Inflammatory macrophage treated with lipopolysaccharide for 1 hour (primary cell): Measurements from ENCODE around the gene GPX4.

ENCODE experiments used
- DNase-seq, 2 donors: peaks; one replicate each; pipeline ENCODE4 v3.0.0-alpha.2; 2020 to 2022

Gene GPX4, protein sequence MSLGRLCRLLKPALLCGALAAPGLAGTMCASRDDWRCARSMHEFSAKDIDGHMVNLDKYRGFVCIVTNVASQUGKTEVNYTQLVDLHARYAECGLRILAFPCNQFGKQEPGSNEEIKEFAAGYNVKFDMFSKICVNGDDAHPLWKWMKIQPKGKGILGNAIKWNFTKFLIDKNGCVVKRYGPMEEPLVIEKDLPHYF

GRCh38 chr19:1103708-1104310 is at the start of gene GPX4:
GPX4 (plus strand) TSS chr19:1103994; CDS start chr19:1104044, 50 bp downstream.
- DNase-seq: peak; percentile 99

- DNase-seq: no peak
Observed at GRCh38 chr19:1054102-1055027, 49.4 kb upstream of the GPX4 start.

DNA sequence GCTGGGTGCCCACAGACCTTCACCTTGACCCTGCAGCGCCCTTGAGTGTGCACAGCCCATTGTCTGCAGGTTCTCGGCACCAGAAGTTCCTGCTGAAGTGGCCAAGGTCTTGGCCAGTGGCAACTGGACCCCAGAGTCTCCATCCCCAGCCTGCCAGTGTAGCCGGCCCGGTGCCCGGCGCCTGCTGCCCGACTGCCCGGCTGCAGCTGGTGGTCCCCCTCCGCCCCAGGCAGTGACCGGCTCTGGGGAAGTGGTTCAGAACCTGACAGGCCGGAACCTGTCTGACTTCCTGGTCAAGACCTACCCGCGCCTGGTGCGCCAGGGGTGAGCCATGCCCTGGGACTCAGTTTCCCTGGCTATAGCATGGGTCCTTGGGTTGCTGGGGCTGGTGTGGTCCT is 48.8 kb upstream of the GPX4 start:
- no peak for DNase-seq

DNA sequence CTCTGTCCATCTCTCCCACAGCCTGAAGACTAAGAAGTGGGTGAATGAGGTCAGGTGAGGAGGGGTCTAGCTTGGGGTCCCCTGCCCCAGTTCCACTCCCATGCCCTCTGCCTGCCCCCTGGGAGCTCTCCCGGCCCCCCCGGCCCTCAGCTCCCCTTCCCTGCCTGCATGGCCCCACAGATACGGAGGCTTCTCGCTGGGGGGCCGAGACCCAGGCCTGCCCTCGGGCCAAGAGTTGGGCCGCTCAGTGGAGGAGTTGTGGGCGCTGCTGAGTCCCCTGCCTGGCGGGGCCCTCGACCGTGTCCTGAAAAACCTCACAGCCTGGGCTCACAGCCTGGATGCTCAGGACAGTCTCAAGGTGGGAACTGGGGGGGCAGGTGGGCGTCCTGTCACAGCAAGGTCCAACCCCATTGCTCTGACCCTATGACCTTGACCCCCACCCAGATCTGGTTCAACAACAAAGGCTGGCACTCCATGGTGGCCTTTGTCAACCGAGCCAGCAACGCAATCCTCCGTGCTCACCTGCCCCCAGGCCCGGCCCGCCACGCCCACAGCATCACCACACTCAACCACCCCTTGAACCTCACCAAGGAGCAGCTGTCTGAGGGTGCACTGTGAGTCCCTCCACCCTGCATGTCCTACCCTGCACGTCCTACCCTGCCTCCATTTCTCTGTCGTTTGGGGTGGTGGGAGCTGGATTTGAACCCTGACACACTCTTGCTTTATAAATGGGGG is 47.7 kb upstream of the GPX4 start:
- DNase-seq: no peak

DNA sequence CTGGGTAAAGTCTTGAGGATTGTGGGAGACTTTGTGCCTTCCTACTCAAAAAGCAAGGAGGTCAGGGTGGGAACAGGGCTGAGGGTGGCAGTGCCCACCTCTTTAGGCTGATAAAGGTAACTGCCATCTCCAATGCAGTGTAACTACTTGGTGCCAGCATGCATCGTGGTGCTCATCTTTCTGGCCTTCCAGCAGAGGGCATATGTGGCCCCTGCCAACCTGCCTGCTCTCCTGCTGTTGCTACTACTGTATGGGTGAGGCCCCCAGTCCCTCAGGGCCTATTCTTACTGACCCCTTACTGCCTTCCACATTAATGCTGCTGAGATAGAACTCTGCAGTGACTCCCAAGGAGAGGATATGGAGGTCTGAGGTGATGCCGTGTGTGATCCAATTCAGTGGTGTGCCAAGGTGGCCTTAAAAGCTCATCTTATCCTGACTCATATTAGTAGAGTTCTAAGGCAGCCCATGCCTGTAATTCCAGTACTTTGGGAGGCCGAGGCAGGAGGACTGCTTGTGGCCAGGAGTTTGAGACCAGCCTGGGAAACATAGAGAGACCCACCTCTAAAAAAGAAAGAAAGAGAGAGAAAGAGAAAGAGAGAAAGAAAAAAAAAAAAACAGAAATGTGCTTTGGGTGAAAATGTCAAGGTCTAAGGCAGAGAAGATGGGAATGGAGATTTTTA is 46.5 kb upstream of the GPX4 start:
- DNase-seq: peak in 1 of 2 donors; percentile 28

GRCh38 chr19:1058112-1058511 is 45.7 kb upstream of the GPX4 start:
- no peak for DNase-seq

DNA sequence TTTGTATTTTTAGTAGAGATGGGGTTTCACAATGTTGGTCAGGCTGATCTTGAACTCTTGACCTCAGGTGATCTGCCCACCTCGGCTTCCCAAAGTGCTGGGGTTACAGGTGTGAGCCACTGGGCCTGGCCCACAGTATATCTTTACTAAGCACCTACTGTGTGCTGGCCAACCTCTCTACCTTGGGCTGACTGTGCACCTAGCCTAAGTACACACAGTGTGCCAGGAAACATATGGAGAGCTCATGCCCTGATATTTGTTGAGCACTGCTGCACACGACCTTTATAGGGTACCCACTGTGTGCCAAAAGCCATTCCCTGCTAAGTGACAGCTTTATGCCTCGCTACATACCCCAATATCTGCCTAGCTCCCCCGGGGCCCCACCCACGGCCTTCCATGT is 43.1 kb upstream of the GPX4 start:
- no peak for DNase-seq

DNA sequence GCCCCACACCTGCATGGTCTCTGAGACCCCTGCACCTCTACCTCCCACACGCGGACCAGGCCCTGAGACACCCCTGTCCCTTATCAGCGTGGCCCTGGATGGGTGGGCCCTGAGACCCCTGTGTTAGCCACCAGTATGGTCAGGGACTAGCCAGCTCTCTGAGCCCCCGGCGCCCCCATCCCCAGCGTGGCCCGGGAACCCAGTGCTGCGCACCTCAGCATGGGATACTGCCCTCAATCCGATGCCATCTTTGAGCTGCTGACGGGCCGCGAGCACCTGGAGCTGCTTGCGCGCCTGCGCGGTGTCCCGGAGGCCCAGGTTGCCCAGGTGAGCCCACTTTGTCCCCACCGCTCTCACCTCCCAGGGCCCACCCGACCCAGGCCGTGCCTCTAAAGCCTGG is 41.8 kb upstream of the GPX4 start:
- DNase-seq: no peak

- no peak for DNase-seq
Observed at GRCh38 chr19:1062387-1063029, 41.3 kb upstream of the GPX4 start.

GRCh38 chr19:1063030-1063908 is 40.5 kb upstream of the GPX4 start:
- peak; percentile 64 to 66 for DNase-seq

DNA sequence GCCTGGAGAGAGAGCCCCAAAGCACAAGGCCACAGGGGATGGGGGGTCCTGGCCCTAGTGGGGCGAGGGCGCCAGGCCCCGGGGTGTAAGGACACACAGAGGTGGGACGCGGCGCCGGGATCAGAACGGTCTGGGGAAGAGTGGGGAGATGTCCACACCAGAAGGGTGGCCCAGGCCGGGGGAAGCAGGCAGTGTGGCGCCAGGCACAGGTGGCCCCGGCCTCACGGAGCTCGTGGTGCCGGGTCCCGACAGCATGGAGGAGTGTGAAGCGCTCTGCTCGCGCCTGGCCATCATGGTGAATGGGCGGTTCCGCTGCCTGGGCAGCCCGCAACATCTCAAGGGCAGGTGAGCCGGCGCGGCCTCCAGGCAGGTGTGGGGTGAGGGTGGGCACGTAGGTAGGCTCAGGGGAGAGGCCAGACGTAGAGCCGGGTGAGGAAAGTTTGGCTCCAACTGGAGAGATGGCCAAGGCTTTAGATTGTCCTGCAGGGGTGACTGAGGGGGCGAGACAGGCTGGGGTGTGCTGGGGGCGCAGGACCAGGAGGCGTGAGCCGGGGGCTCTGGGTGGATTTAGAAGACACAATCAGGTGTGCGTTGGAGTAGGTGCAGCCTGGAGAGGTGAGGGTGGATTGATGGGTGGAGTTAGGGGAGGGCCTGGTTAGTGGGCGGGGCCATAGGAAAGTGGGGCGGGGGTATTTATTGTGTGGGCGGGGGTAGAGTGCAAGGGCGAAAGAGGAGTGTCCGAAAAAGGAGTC is 39.7 kb upstream of the GPX4 start:
- DNase-seq: no peak

GRCh38 chr19:1064661-1065605 is 38.9 kb upstream of the GPX4 start:
- DNase-seq: peak; percentile 49 to 82

- no peak for DNase-seq
Observed at GRCh38 chr19:1065606-1066109, 38.1 kb upstream of the GPX4 start.

DNA sequence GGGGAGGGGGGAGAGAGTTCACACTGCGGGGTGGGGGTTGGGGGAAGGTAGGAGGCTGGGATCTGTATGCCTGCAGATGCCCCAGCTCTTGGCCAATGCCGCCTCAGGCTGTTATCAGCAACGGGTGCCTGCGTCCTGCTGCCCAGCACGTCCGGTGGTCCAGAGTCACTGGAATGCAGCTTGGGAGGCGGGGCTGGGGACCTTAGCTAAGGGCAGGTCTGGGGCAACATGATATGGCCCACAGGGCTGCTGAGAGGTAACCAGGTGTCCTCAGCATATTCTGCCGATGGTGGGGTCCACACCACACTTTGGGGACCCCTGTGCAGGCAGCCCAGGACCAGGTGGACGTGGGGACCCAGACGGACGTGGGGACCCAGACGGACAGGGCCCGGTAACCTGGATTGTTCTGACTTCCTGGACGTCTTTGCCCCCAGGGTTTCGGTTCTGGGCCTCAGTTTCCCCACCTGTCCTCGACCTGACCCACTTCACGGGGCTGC is 37.5 kb upstream of the GPX4 start:
- no peak for DNase-seq

DNA sequence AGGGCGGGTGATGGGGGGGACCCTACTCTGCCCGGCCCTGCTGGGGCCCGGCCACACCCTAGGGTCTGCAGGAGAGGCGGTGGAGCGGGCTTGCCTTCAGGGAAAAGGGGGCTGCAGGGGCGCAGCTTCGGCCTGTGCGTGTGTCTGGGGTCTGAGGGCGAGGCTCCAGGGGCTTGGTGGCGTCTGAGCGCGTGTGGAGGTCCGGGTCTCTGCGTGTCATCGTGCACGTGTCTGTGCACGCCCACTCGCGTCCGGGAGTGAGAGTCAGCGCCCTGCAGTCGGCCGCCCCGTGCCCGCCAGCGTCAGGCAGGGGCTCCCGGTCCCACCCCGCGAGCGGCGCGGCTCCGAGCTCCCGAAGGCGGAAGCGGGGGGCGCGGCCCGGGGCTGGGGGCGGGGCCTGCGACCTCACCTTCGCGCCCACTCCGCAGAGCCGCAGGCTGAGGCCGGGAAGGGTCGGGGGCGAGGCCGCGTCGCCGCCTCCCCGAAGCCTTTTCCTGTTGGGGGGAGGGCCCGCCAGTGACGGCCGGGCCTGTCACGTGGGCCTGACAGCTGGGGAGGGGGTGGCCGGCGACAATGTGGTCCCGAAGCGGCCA is 37.0 kb upstream of the GPX4 start, which contains the start of gene ARHGAP45:
Gene ARHGAP45 (plus strand): TSS at position 420 of the 593 bp plus-strand sequence. CDS start 239 bp downstream, outside the sequence.
- peak; percentile 38 to 39 for DNase-seq

GRCh38 chr19:1067341-1067957 is 36.3 kb upstream of the GPX4 start:
- no peak for DNase-seq
